ENCODE data around the gene MRRF.

Gene MRRF, protein sequence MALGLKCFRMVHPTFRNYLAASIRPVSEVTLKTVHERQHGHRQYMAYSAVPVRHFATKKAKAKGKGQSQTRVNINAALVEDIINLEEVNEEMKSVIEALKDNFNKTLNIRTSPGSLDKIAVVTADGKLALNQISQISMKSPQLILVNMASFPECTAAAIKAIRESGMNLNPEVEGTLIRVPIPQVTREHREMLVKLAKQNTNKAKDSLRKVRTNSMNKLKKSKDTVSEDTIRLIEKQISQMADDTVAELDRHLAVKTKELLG

DNA sequence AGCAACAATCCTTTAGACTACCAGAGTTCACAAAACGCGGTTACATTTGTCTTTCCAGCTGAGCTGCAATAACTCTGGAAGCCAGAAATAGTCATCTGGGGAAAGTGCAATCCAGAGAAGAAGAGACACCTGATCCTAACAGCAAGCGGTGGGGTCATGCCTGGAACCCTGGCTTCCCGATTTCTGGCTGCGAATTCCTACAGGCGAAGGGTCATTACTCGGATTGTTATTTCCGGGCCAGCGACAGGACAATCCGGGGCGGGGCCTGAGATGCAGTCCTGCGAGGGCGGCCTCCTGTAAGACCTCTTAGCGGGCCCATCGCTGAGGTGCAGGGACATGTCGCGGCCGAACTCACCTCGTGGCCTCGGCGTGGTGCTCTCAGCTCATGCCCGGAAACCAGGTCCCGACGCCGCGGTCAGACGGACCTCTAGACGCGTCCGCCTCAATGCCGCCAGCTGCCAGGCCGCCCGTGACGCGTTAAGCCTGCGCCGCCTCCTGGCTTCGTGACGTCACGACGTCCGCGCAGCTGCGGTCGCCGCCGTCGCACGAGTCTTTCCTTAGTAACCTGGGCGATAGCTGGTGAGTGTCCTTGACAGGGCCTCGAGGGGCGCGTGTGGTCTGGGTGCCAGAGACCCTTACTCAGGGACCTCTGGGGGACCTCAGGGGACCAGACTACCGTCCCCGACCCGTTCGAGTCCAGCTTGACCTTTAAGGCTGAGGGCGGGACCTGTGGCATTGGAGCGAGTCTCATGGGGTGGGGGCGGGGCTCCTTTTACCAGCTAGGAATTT lies at the start of gene MRRF, which contains the start of gene RBM18:
TSS of gene MRRF (plus strand) at position 523 of the 789 bp plus-strand sequence. CDS start 6,010 bp downstream, outside the sequence.
TSS of gene RBM18 (minus strand) at position 481 of the 789 bp plus-strand sequence. CDS start 3,348 bp downstream, outside the sequence.
- peak; percentile 76 to 82 for DNase-seq (ENCODE audit: low read depth in 2 of 2)

DNA sequence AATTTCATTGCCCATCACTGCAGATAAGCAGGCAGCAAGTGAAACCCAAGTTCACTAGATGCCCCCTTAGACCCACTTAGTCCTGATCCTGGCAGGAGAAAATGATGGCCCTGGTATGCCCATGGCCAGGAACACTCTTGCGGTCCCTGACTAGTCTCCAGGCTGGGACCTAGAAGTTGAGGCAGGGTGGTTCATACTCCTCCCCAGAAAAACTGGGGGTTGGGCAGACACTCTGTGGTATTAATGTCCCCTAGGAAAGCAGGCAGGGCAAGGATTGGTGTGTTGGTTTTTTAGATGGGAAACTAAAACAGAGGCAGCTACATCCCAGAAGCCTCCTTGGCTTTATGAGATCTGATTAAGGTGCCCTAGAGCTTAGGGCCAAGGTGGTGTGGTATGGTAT lies 49.0 kb upstream of the MRRF start:
- no peak for DNase-seq (ENCODE audit: low read depth in 2 of 2)

- DNase-seq (ENCODE audit: low read depth in 2 of 2), result no peak
Observed at GRCh38 chr9:122216138-122216797, 48.4 kb upstream of the MRRF start.

GRCh38 chr9:122216798-122217418 lies 47.8 kb upstream of the MRRF start:
- no peak for DNase-seq (ENCODE audit: low read depth in 2 of 2)

DNA sequence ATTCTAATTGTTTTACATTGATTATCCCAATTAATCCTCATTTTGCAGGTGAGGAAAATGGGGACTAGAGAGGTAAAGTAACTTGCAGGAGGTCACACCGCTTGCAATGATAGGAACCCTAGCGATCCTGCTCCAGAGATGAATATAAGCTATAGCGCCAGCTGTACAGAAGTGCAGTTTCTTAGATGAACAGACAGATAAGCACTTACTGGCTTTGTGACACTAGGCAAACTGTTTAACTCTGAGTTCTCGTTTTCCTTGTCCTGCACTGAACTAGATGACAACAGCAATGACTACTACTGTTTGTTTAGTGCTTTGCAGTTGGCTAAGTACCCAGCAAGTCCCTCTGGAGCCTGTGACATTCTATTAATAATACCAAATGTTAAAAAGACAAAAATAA lies 47.0 kb upstream of the MRRF start:
- DNase-seq (ENCODE audit: low read depth in 2 of 2), result no peak

GRCh38 chr9:122218071-122218934 lies 46.4 kb upstream of the MRRF start:
- no peak for DNase-seq (ENCODE audit: low read depth in 2 of 2)

DNA sequence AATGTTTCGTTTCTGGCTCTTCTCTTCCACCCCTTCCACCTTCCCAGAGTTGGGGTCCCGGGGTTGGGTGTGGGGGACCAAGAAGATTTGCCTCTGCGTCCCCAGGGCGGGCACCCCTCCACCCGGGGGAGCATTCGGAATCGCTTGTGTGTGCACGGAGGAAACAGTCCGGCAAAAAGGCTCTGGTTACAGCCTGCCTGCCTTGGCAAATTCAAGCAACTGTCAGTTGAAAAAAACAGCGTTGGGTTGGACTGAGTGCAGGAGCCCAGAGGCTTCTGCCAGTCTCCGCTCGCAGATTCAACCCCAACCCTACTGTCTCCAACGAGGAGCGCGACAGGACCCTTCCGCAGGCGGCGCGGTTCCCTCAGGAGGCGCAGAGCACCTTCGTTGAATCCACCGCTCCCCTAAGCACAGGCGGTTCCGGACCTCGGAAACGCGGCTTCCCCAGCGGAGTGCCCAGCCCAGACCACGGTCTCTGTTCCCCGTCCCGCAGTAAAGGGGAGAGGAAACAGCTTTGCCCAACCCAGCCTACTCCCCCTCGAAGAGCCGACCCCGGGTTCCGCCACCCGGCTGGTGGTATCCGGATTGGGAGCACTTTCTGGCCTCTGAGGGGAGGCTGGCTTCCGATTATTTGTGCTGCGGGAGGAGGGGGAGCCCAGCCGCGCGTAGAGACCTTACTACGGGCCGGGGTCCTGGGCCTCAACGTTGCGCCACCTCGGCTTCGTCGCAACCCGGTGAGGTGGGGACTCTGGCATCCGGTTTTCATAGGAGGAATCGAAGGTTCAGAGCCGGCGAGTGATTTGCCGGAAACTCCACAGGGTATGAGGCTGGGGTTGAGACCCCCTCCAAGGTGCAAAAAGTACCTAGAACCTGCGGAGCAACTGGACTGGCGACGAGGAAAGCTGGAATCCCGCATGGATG lies 45.5 kb upstream of the MRRF start:
- DNase-seq (ENCODE audit: low read depth in 2 of 2), result no peak

- DNase-seq (ENCODE audit: low read depth in 2 of 2), result no peak
Observed at GRCh38 chr9:122219856-122220672, 44.6 kb upstream of the MRRF start.

DNA sequence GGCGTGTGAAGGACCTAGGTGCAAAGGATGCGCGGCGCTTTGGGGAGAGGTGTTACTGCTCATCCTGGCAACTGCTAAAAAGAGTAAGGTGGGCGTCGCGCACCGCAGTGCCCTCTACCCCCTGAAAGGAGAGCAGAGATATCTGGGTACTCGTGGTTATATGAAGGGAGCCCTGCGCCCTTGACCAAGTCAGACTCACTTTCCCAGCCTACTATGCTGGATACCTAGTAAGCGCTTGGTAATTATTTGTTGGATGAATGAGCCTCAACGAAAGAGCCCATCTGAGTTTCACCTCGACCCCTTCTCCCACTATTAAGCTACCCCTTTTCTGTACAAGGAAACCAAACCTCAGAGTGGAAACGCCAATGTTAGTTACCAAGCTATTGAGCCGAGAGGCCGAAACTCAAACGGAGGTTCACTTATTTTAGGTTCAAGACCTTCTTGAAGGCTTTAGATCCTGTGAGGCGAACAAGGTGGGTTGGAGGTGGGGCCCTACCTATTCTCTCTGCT lies 44.0 kb upstream of the MRRF start:
- DNase-seq (ENCODE audit: low read depth in 2 of 2), result no peak

DNA sequence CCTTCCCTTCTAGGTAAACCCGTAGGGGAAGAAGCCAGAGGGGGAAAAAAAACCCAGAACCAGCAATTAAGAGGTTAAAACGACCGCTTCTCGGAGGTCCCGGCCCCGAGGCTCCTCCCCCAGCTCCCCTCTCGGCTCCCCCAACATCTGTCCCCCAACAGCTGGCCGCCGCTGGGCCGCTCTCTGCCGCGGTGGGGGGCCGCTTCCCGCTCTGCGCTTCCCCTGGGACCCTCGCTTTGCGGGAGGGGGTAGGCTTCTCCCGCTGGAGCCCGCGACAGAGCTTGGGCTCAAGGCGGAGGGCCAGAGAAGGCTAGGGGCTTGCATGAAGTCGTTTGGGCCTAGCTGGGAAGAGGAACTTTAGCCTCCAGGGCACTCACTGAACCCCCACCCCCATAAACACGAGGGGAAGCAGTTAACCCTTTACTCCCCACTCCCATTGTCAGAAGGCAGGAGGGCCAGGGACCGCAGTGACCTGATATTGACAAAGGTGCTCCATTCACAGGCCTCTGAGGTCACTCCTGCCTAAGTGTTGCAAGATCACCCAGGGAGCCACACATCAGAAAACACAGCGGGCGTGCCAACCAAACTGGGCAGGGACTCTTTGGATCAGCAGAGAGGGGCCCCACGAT lies 43.4 kb upstream of the MRRF start:
- no peak for DNase-seq (ENCODE audit: low read depth in 2 of 2)

GRCh38 chr9:122222791-122223190 lies 41.9 kb upstream of the MRRF start:
- DNase-seq (ENCODE audit: low read depth in 2 of 2), result no peak

DNA sequence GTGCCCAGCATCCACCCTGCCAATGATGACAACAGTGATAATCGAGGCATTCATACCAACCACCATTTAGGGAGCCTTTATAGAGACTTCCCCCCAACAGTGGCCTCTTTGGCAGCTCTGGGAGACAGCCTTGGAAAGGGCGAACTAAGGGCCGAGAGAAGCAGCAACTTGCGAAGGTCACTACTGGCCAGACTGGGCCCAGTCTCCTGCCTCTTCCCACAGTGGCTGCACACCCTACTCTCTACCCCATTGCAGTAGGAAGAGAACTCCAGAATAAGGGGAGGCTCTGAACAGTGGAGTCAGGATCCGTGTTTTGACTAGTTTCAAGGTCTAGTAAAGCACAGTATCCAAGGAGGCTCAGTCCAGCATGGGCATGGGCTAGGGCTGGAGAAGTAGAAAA lies 41.2 kb upstream of the MRRF start:
- no peak for DNase-seq (ENCODE audit: low read depth in 2 of 2)

- no peak for DNase-seq (ENCODE audit: low read depth in 2 of 2)
Observed at GRCh38 chr9:122225312-122226141, 39.2 kb upstream of the MRRF start.

DNA sequence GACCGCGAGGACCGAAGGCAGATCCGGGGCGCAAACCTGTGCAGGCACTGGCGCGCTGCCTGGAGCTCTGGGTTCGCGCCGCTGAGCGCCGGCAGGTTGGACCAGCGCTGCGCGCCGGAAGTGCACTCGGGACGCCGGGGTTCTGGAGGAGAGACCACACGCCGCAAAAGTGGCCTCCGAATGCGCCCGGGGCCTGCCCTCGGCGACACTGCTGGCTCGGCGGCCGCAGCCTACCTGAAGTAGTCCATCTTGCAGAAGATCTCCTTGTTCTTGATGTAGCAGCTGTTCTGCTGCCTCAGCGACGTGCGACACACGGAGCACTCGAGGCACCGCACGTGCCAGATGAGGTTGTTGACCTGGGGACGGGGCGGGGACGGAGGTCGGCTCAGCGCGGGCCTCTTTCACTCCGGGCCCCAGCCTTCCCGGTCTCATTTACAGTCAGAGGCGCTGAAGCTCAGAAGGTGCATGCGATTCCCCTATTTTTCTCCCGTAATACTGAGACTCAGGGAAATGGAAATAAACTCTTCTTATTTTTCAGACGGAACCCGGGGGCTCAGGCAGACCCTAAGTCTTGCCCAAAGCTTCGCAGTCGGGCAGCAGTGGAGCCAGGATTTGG lies 38.4 kb upstream of the MRRF start:
- no peak for DNase-seq (ENCODE audit: low read depth in 2 of 2)

DNA sequence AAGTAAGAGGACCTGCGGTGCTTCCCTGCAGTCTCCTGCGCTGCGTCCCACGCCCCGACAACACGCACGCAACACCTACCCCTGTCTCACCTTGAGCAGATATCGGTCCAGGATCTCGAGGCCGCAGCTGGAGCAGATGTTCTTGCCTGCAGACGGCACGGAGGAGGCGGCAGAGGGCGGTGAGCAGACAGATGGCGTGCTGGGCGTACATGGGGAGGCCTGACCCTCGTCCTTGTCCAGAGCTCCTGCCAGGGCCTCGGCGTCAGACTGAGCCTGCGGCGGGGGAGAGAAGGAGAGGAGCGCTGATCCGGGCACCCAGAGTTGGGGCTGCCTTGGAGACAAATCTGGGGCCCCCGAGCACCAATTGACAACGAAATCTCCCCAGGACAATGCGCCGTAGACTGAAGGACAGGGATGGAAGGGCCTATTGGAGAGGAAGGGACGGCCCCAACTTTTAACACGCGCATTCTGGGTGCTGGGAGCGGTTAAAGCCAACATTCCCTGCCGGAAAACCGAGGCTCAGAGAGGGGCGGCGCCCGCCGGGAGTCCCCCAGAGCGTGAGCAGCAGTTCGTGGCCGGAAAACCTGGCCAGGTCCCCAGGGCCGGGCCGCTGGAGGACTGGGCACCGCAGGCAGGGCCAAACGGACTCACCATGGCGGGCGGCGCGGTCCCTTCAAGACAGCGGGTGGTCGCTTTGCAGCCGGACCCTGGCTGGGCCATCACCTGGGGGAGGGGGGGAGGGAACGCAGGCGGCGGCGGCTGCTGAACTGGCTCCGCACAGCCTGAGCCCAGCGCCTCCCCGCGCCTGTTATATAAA lies 37.7 kb upstream of the MRRF start:
- no peak for DNase-seq (ENCODE audit: low read depth in 2 of 2)

GRCh38 chr9:122227575-122227900 lies 37.1 kb upstream of the MRRF start:
- no peak for DNase-seq (ENCODE audit: low read depth in 2 of 2)

DNA sequence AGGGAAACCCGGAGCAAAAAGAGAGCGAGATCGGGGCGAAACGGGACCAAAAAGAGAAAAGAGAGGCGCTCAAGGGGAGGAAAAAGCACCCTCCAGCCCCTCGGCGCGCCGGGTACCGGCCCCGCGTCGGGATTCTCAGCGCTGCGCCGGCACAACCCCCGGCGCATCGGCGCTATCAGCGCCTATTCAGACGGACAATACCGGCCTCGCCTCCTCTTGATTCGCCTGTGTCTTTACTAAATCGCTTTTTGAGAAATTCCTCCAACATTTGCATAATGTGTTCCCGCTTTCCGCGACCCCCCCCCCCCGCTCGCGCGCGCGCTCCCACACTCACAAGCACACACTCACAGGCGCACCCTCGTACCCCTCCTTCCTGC lies 36.5 kb upstream of the MRRF start:
- no peak for DNase-seq (ENCODE audit: low read depth in 2 of 2)

All from activated CD8-positive, alpha-beta memory T cell treated with anti-CD3 and anti-CD28 coated beads for 4 hours (primary cell).